ENCODE measurements around the gene NAP1L1.

NAP1L1 gene

DNA sequence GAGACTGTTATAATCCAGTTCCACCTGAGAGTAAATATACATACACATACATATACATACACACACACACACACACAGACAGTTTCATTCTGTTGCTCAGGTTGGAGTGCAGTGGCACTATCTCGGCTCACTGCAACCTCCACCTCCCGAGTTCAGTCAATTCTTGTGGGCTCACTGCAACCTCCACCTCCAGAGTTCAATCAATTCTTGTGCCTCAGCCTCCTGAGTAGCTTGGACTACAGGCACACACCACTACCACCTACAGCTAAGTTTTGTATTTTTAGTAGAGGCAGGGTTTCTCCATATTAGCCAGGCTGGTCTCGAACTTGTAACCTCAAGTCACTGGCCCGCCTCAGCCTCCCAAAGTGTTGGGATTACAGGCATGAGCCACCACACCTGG, 44.0 kb downstream of the NAP1L1 start:
- TF ChIP-seq GATA2 (IDR thresholded peaks at IDR 0.05; ENCODE audit: low read depth, low read length) (no peak), GATA3 (IDR thresholded peaks at IDR 0.05; ENCODE audit: low read depth, low read length) (no peak)

DNA sequence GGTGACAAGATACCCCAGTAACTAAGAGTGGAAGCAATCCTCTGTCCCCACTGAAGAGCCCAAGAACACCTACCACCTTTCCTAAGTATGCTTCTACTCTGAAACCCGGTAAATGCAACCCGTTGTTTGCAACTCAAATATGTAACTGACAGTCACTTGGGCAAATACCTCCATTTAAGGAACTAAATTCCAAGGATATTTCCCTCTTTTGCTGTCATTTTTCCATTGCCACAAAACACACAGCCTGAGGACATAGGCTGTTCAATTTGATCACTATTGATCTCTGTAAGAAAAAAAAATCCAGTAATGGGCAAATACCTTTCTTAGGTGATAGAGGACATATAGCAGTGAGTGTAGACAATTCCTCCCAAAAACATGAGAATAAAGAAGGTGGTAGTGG, 46.3 kb downstream of the NAP1L1 start:
- TF ChIP-seq GATA3 (IDR thresholded peaks at IDR 0.05; ENCODE audit: low read depth, low read length) (no peak), GATA2 (IDR thresholded peaks at IDR 0.05; ENCODE audit: low read depth, low read length) (no peak)

GRCh38 chr12:76037130-76038103, 47.1 kb downstream of the NAP1L1 start:
- TF ChIP-seq GATA3 (IDR thresholded peaks at IDR 0.05; ENCODE audit: low read depth, low read length) (no peak), GATA2 (IDR thresholded peaks at IDR 0.05; ENCODE audit: low read depth, low read length) (no peak)

DNA sequence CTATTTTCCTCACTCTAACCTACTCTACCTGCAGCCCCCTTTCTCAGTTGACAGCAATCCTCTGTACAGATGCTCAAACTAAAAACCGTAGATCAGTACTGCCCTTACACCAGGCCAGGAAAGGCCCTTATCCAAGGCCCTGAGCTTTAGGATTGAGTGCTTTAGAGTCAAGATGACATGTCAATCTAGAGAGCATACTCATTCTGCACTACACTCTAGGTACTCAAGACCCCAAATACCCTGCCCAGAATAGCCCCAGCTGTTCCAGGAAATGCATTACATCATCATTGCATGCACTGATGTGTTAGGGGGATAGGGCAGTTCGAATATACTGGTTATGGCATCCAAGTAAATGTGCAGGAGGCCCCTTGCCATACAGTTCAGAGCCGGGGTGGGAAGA, 49.4 kb downstream of the NAP1L1 start:
- no peak for TF ChIP-seq GATA3 (IDR thresholded peaks at IDR 0.05; ENCODE audit: low read depth, low read length)
- TF ChIP-seq GATA2 (IDR thresholded peaks at IDR 0.05; ENCODE audit: low read depth, low read length) = no peak

DNA sequence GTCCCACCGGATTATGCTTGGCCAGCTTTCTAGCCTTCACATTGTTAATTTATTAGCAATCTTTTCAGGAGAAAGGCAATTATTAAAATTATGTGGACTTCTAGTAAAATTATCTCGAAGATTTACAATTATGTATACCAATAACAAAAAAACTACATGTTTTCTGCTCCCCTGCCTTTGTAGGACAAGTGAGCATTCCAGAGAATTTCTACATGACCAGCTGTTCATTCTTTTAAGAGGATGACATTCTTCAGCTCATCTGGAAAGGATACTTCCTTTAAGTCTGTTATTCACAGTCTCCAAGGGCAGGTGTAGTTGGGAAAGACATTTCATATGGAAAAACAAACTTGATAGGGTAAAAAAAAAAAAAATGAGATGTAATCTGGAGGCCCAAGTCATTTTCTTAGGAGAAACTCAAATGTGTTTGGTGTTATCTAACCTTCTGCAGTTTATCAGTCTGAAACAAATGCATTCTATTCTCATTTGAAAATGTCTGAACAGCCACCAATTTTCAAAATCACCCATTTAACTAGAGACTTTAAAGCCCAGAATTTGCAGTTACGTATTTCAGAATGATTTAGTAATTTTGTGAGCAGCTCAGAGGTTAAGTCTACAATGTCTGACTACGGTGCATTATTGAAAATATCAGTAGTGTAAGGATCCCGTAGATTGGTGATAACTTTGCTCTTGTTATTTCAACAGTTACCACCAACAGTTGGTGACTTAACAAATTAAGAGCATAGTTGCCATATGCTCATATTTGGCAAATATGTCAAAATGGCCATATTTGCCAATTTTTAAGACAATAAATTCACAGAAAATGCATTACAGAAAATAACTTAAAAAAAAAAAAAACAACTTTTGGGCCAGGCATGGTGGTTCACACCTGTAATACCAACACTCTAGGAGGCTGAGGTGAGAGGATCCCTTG, 51.1 kb downstream of the NAP1L1 start:
- TF ChIP-seq GATA2 (IDR thresholded peaks at IDR 0.05; ENCODE audit: low read depth, low read length) (no peak), GATA3 (IDR thresholded peaks at IDR 0.05; ENCODE audit: low read depth, low read length) (no peak)

DNA sequence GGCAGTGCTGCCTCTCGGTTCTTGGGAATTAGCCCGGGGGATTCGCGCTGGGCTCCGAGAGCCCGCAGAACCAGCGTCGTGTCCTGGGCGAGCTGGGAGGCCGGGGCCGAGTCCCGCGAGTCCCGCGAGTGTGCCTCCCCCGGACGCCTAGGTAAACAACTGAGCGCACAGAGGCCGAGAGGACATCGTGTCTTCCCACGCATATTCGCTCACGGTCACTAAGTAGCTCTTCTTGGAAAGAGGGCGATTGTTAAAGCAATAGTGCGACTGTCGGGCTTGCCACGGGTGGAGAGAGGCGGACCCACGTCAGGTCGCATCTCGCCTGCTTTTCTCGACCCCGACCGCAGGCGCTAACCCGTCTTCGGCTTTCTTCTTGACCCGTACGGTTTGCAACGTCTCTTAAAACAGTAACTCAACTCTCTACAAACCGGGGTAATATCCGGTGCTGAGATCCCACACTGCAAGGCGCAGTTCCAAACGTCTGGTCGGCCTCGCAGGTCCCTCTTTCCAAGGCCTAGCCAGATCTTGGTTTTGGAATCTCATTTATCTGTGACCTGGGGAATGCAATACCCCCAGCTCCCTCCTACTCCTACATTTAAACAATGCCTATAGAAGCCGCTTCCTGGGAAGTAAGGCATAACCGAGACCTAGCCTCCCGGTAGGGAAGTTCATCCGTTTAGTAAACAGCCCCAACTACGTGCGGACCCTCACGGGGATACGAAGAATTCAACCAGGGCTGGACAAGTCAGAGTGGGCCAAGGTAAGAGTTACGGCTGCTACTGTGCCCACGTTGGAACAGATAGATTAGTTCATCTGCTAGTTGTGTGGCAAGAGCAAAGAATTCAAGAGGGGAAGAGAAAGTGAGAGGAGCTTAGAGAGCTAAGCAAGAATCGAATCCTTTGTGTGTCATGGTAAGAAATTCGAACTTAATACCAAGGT, 52.2 kb downstream of the NAP1L1 start:
- no peak for TF ChIP-seq GATA2 (IDR thresholded peaks at IDR 0.05; ENCODE audit: low read depth, low read length)
- no peak for TF ChIP-seq GATA3 (IDR thresholded peaks at IDR 0.05; ENCODE audit: low read depth, low read length)

- no peak for TF ChIP-seq GATA2 (IDR thresholded peaks at IDR 0.05; ENCODE audit: low read depth, low read length)
- TF ChIP-seq GATA3 (IDR thresholded peaks at IDR 0.05; ENCODE audit: low read depth, low read length) = no peak
Observed at GRCh38 chr12:76031414-76032042, 53.0 kb downstream of the NAP1L1 start, which contains the start of gene PHLDA1. Gene PHLDA1, minus strand, starts transcription at chr12:76031776.

- no peak for TF ChIP-seq GATA2 (IDR thresholded peaks at IDR 0.05; ENCODE audit: low read depth, low read length)
- TF ChIP-seq GATA3 (IDR thresholded peaks at IDR 0.05; ENCODE audit: low read depth, low read length) = no peak
Observed at GRCh38 chr12:76031081-76031413, 53.4 kb downstream of the NAP1L1 start.

GRCh38 chr12:76030341-76031080, 54.0 kb downstream of the NAP1L1 start:
- TF ChIP-seq GATA2 (IDR thresholded peaks at IDR 0.05; ENCODE audit: low read depth, low read length) (no peak), GATA3 (IDR thresholded peaks at IDR 0.05; ENCODE audit: low read depth, low read length) (no peak)

GRCh38 chr12:76029982-76030340, 54.5 kb downstream of the NAP1L1 start:
- TF ChIP-seq GATA2 (IDR thresholded peaks at IDR 0.05; ENCODE audit: low read depth, low read length) (no peak), GATA3 (IDR thresholded peaks at IDR 0.05; ENCODE audit: low read depth, low read length) (no peak)

DNA sequence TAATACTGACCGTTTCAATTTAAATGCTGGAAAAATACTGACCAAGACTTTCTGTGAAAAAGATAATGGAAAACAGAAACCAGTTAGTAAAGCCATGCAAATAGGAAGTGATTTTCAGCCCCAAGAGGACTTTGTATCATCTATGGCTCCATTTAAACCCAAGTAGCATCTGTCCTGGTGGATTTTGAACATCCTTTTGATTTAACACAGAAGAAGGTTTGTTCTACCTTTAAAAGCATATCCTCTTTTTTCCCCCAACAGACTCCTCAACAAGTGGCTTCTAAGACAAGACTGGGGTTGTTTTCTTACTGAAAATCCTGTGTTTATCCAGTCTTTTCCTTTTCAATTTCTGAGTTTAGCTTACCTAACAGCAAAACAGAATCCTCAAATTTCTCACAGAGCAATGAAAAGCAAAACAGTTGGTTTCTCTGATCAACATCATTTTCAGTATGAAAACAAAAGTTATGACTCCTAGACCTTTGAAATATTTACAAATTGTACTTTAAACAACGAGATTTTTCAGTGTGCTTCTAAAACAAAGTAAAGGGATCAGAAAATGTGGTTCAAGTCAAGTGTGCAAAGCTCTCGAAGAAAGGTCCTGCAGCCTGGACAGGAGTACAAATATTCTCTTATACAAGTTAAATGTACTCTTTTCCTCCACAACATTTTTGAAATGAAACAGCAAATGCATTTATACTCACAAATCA, 55.8 kb downstream of the NAP1L1 start:
- TF ChIP-seq GATA2 (IDR thresholded peaks at IDR 0.05; ENCODE audit: low read depth, low read length) = no peak
- no peak for TF ChIP-seq GATA3 (IDR thresholded peaks at IDR 0.05; ENCODE audit: low read depth, low read length)

DNA sequence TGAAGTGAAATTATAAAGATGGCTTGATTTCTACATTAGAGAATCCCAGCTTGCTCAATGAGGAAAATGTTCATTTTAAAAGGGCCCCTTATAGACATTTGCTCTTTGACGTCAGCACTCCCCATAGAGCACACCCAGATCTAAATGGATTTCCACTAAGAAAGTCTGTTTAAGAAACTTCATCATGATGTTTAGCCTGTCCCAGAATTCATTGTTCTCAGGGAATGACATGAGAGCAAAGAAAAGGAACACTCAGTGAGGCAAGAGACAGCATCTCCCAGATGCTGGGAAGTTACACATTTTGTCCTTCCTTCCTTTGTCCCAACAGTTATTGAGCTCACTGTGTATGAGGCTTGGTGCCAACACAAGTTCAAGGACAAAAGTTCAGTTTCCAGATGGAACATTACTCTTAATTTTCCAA, 57.8 kb downstream of the NAP1L1 start:
- TF ChIP-seq GATA2 (IDR thresholded peaks at IDR 0.05; ENCODE audit: low read depth, low read length) = no peak
